SKM-1 (cell line): Measurements from ENCODE around the gene OPRD1.
"Not testable (repeated sequence)": the region's sequence is repeated elsewhere in the genome, so short reads cannot be mapped to it uniquely, and the experiment has no call there.

Source experiments
- DNase-seq: peaks from one replicate; lab custom pipeline; 2025; ENCODE audit not compliant: unreplicated experiment; lab: John Stamatoyannopoulos, UW

The OPRD1 gene

DNA sequence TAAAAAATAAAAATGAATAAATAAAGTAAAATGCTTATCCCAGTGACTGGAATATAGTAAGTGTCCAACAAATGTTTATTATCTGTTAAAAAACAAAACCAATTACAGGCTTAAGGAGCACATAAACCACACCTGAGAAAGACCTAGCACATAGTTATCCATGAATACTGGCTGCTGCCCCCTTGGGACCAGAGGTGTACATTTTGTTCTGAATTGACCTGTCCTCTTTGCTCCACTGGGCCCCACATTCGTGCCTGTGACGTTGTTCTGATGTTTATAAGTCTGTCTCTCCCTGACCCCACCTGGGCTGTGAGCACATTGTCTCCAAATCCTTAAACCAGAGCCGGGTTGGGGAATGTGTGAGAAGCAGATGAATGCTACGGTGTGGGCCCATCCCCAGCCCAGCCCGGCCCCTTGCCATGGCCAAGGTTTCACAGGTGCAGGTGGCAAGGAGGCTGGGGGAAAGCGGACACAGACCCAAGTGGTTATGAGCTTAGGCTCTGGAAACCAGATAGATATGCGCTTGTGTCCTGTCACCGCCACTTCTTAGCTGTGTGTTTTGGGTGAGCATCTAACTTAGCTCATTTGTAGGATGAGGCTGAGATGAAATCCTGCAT is 29.1 kb downstream of the OPRD1 start:
- no peak for DNase-seq

DNA sequence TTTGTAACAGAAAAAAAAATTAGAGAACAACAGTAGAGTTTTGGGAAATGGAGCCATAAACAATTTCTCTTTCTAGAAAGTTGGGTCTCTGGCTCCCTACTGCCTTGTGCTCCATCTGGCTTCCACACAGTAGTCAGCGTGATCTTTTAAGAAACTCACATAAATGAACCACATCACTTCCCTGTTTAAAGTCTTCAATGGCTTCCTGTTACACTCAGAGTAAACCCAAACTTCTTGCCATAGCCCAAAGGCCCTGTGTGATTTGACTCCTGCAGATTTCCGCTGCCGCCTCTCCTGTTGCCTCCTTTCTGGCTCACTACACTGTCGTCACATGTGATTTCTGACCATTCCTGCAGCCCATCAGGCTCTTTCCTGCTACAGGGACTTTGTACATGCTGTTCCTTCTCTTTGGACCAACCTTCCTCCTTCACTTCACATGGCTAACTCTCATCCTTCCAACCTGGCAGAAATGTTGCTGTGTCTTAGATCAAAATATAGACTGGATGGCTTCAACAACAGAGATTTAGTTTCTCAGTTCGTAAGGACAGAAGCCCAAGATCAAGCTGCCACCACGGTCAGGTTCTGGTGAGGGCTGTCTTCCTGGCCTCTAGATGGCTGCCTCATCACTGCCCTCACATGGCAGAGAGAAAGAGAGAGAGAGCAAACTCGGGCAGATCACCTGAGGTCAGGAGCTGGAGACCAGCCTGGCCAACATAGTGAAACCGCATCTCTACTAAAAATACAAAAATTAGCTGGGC is 34.0 kb downstream of the OPRD1 start:
- peak; percentile 32 for DNase-seq

DNA sequence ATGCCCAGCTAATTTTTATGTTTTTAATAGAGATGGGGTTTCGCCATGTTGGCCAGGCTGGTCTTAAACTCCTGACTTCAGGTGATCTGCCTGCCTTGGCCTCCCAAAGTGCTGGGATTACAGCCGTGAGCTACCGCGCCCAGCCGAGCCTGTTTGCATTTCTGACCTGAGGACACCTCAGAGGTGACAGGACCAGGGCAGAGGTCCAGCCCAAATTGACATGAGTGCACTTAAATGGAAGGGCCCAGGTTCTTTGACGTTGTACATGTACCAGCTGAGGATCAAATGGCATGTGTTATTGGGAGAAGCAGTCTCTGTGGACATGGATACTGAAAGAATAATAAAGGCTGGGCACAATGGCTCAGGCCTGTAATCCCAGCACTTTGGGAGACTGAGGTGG is 35.2 kb downstream of the OPRD1 start:
- not testable (repeated sequence) for DNase-seq

DNA sequence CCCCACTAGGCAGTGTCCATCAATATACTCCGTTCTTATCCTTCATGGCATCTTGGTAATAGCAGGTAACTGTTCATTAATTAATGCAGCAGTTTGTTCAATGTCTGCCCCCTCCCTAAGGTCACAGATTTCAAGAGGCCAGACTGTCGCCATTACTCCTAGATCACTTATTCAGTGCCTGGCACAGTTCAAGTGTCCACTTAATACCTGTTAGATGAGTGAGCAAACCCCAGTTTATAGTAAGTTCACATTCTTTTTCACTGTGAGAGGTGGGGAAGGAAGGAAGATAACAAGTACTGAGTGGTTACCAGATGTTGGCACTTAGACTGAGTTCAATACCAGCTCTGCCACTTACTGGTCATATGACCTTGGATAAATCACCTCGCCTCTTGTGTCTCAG is 36.4 kb downstream of the OPRD1 start:
- DNase-seq, result no peak

DNA sequence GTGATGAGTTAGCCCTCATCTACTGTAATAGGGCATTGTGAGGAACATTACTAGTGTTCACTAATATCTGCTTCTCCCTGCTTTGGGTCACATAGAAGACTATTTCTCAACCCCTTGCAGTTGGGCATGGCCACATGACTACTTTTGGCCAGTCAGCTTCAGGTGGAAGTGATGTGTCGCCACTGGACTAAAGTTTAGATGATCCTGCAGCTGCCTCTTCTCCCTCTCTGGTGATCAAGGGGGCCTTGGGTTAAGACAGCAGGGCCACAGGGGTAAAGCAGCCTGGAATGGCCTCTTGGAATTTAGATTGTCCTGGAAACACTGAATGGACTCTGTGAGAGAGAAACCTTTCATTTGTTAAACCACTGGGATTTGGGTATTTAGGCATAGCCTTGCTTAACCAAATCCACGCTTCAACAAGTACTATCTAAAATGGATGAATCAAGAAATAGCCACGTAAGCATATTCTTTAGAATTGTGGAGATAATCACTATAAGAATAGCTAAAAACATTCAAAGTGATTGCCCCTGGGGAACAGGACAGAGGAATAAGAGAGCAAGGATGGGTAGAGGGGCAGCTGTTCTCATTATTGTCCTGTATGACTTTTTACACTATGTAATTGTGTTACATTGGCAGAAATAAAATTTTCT is 41.2 kb downstream of the OPRD1 start:
- DNase-seq, result no peak

DNA sequence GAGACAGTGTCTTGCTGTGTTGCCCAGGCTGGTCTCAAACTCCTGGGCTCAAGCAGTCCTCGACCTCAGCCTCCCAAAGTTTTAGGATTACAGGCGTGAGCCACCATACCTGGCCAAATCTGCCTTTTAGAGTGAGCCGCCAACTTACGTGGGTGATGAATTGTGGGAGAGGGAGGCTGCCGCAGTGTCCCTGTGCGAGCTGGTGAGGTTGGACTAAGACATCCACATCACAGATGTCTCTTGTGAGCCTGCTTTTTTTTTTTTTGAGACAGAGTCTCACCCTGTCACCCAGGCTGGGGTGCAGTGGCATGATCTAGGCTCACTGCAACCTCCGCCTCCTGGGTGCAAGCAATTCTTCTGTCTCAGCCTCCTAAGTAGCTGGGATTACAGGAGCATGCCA is 42.4 kb downstream of the OPRD1 start:
- not testable (repeated sequence) for DNase-seq

DNA sequence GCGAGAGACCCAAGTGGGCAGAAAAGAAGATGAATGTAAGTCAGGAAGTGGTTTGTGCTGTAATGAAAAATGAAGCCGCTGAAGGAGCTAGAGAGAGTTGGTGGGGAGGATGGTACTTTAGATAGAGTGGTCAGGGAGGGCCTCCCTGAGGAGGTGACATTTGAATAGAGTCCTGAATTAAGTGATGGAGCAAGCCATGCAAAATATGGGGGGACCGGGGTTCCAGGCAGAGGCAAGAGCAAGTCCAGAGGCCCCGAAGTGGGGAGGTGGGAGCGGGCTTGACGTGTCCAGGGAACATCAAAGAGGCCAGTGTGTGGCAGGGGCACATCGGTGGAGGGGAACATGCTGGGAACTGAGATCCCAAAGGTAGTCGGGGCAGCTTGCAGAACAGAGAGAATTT is 43.1 kb downstream of the OPRD1 start:
- no peak for DNase-seq

DNA sequence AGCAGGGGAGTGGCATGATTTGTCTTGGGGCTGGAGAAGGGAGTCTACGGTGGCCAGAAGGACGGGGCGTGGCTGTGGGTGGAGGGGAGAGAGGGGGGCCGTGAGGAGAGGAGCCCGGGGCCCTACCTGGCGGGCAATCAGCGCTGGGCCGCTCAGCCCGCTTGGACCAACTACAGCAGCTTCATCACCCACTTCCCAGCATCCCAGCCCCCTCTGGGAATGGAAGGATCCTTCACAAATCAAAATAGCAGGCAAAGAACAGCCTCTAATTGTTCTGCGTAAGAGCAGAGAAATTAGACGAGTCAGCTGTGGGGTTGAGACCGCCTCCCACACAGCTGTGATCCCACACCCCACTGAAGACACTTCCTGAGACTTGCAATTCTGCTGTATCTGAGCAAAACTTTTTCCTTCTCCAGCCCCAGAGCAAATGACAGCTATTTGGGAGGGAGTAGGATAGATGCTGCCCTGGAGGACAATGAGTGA is 43.5 kb downstream of the OPRD1 start:
- no peak for DNase-seq

DNA sequence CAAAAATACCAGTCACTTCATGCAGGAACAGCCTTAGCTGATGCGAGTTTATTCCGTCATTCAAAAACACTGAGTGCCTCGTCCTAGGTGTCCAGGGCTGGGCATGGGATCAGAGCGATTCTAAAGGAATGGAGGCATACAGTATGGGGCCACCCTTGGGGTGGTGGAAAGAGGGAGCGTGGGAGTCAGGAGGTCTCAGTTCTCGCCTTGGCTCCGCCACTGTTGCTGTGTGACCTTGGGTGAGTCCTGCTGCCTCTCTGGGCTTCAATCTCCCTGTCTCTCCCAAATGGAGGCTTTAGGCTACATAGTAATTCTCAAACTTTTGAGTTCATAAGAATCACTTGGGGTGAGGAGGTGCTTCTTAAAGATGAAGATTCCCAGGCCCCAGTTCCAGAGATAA is 44.0 kb downstream of the OPRD1 start:
- DNase-seq, result no peak

DNA sequence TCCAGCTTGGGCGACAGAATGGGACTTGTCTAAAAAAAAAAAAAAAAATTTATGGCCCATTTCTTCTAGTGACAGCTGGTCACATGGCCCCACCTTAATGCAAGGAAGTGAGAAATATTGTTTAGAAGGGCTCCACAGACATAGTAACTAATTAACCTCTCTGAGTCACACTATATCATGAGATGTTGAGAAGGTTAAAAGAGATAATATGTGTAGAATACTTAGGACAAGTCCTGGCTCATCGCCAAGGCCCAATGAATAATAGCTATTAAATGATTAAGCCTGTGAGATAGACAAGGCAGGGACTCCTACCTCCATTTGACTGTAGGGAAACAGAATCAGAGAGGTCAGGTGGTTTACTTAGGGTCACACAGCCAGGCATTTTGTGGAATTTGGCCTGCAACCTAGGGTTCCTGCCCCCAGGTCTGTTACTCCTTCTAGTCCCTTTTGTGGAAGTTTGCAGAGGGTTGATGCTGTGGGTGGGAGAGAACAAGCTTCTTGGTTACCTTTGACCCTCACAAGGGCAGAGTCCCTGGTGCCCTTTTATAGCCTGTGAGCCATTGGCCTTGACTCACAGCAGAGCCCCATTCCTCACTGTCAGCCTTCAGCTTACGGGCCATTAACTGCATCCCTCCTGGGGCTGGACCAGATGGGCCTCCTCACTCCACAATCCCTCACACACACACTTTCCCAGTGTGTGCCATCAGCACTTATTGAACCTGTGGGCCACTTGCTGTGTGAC is 48.5 kb downstream of the OPRD1 start:
- DNase-seq, result no peak

DNA sequence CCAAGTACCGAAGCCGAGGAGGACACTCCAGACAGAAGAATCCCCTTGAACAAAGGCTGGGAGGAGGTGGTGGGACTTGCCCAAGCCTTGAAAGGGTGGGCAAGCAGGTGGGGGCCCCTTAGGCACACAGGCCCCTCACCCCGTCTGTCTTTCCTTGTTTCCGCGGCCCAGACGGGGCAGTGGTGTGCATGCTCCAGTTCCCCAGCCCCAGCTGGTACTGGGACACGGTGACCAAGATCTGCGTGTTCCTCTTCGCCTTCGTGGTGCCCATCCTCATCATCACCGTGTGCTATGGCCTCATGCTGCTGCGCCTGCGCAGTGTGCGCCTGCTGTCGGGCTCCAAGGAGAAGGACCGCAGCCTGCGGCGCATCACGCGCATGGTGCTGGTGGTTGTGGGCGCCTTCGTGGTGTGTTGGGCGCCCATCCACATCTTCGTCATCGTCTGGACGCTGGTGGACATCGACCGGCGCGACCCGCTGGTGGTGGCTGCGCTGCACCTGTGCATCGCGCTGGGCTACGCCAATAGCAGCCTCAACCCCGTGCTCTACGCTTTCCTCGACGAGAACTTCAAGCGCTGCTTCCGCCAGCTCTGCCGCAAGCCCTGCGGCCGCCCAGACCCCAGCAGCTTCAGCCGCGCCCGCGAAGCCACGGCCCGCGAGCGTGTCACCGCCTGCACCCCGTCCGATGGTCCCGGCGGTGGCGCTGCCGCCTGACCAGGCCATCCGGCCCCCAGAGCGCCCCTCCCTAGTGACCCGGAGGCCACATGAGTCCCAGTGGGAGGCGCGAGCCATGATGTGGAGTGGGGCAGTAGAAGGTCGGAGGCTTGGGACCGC is 50.8 kb downstream of the OPRD1 start:
- DNase-seq, result no peak

DNA sequence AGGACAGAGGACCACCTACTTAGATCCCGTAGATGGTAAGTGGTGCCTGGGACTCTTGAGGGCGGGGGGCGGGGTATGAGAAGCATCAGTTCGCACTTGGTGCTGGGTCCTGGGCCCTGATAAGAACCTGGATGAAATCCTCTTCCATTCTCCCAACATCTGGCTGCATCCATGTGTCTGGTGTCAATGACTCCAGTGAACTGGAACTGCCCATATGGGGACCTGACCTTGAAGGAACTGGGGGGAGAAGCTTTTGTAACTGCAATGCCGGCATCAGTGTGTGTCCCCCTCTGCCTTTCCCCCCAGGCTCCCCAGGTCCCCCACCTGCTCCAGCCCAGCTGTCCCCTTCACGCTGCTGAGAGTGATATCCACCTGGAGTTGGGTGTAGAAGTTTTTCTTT is 52.7 kb downstream of the OPRD1 start:
- no peak for DNase-seq

DNA sequence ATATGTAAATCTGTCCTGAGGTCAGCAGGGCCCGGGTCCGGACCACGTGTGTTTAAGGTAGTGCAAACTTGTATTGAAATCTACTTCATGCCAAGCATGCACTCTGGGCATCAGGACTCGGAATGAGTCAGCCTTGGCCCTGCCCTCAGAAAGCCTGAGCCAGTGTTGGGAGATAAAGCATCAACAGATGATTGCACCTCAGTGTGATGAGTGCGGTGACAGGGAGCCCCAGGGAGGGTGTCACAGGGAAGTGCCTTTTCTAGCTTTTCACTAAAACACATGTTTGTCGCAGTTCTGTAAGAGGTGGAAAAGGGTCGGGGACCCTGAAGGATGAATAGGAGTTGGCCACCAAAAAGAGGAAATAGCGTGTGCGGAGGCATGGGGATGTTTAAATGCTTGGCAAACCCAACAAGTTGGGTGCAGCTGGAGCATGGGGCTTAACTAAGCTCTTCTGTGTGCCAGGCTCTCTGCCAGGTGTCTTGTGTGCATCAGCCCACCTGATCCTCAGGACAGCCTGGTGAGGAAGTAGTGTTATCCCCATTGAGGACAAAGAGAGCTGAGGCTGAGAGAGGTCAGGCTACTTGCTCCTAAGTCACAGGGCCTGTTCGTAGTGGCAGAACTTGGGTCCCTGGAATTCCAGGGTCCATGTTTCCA is 54.2 kb downstream of the OPRD1 start:
- DNase-seq, result no peak

DNA sequence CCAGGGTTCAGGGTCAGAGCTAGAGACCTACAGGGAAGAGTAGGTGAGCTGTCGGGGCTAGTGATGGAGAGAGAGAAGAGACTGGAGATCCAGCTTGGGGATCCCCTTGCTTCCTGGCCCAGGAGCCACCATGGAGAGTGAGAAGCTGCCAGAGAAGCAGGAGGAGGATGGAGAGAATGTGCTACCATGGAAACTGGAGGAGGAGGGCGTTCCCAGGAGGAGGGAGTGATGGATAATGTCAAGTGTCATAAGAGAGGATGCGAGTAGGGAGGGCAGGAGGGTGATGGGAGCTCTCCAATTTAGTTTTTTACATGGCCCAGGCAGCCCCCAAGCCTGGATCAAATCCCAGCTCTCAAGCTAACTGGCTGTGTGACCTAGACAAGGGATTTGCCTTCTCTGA is 55.9 kb downstream of the OPRD1 start:
- DNase-seq, result no peak

DNA sequence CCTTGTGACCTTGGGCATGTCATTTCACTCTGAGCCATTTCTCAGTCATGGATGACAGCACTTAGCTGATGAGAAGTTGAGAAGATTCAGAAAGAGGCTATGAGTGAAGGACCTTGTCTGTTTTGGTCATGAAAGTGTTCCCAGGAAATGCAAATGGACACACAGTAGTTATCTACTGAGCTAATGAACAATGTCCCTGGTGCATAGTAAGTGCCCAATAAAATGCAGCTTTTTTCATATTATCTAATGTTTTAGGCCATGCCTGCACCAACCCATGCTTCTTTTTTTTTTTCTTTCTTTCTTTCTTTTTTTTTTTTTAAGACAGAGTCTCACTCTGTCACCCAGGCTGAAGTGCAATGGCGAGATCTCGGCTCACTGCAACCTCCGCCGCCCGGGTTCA is 58.0 kb downstream of the OPRD1 start:
- DNase-seq, result no peak

DNA sequence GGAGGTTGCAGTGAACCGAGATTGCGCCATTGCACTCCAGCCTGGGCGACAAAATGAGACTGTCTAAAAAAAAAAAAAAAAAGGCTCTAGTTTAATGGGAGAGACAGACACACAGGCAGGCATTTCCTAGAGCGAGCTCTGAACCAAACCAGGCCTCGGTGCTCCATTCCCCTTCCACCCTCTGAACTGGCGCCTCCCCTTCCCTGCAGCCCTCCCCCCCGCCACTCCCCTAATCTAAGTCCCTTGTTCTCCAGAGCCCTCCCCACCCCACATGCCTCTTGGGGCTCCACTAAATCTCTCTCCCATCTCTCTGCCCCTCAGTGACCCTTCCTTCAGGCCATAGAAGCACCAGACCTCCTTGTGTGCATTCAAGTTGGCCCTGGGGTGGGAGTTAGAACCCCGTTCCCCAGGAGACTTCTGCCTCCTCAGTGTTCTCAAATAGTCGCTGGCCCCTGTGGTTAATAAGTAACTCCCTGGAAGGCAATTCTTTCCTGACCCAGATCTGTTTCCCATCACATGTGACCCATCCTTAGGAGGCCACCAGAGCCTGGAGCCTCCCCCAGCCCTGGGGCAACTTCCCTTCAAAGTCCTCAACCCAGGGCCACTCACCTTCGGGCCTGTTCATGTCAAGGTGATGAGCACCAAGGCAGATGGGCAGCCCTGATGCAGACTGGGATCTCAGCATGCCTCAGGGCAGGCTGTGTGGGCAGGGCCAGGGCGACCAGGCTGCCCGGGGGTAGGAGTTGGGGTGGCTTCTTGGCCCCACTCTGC is 59.8 kb downstream of the OPRD1 start:
- no peak for DNase-seq

DNA sequence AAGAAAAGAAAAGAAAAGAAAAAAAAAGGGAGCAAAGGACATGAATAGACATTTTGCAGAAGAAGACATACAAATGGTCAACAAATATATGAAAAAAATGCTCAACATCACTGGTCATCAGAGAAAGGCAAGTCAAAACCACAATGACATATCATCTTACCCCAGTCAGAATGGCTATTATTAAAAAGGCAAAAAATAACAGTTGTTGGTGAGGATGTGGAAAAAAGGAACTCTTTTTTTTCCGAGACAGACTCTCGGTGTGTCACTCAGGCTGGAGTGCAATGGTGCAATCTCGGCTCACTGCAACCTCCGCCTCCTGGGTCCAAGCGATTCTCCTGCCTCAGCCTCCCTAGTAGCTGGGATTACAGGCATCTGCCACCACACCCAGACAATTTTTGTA is 63.2 kb downstream of the OPRD1 start:
- DNase-seq, result not testable (repeated sequence)

DNA sequence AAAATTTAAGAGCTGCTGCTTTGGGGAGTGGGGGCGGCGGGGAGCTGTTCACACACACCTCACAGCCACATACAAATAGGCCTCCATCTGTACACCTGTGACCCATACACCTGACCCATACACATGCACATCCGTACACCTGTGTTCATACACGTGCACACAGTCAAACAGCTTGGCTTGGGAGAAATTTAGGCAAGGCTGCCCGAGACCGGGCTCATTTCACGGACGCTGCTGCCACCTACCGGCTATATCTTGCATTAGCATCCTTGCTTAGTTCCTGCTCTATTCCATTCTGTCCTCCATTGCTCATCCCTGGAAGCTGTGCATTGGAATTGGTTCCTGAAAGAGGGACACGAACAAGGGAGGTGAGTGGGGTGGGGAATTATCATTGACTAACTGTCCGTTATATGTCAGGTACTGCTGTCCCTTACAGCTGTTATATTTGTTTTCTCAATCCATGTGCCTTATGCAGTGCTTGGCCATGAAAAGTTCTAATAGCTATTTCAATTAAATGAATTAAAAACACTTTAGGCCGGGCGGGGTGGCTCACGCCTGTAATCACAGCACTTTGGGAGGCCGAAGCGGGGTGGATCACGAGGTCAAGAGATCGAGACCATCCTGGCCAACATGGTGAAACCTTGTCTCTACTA is 65.3 kb downstream of the OPRD1 start:
- peak; percentile 60 for DNase-seq

DNA sequence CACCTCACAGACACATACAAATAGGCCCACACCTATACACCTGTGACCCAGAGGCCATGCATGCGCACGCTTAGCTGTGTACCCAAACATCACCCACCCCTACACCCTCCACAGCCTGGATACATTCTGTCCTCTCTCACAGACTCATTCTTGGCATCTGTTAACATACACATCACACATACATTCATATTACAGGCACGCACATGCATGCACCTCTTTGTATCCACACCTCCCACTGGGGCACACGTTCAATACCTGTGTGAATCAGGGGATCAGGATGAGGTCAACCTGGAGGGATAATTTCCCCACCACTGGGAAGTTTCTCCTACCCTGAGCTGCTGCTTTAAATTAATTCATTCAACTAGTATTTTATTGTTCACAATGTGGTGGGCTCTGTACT is 66.8 kb downstream of the OPRD1 start:
- DNase-seq, result no peak
